Nephron (organoid): ENCODE measurements around the gene C1QTNF4.

Experiments
- H3K27ac Mint-ChIP-seq, 3 experiments: 2 replicates each; pipeline ENCODE4 v1.8.0; 2020; ENCODE audit warnings: mixed read lengths in 3 of 3, mild to moderate bottlenecking in 2 of 3, moderate library complexity in 1 of 3
- H3K27me3 Mint-ChIP-seq: 2 replicates; pipeline ENCODE4 v1.8.0; 2021; ENCODE audit warnings: low read depth, mild to moderate bottlenecking, moderate library complexity, mixed read lengths
- H3K36me3 Mint-ChIP-seq: 2 replicates; pipeline ENCODE4 v1.8.0; 2020; ENCODE audit warnings: low read depth, mixed read lengths
- H3K4me1 Mint-ChIP-seq: 2 replicates; pipeline ENCODE4 v1.8.0; 2020; ENCODE audit warnings: mixed read lengths
- H3K4me3 Mint-ChIP-seq, 3 experiments: 2 replicates each; pipeline ENCODE4 v1.8.0; 2020; ENCODE audit warnings: mild to moderate bottlenecking in 3 of 3, mixed read lengths in 3 of 3, moderate library complexity in 2 of 3
- H3K9me3 Mint-ChIP-seq: 2 replicates; pipeline ENCODE4 v1.8.0; 2020; ENCODE audit warnings: mixed read lengths
- CTCF ChIP-seq, 3 experiments: fragments of 200-600 bp; sonication (generic); IDR thresholded peaks; one replicate each; pipeline ENCODE4 v1.5.0; 2021; ENCODE audit warnings: antibody characterized with exemption in 3 of 3; ENCODE audit not compliant: unreplicated experiment in 3 of 3

C1QTNF4 gene

DNA sequence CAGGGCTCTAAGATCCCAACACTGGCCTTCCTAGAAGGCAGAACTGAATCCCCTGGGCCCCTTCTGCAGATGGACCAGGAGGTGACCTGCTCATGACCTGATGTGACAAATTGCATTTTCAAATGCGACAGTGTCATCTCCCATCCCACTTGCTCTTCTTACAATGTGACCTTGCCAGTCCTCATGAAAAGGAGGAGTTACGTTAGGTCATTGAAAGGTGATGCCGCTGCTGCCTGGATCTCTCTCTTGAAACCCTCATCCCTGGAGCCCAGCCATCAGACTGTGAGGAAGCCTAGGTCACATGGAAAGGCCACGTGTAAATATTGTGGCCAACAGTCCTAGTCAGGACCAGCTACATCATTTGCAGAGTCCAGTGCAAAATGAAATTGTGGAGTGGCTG lies 5.7 kb upstream of the C1QTNF4 start:
- Mint-ChIP-seq H3K27me3 (peaks cover 14% of the 10 kb centered on the region), H3K4me1 (peaks cover 5% of the 10 kb centered on the region), H3K4me3 (no peak overlapping the region), H3K27ac (no peak overlapping the region), H3K36me3 (no peaks in the 10 kb centered on the region), H3K9me3 (no peaks in the 10 kb centered on the region)
- no peak for TF ChIP-seq CTCF (IDR thresholded peaks at IDR 0.05; ENCODE audit: unreplicated experiment in 3 of 3)

DNA sequence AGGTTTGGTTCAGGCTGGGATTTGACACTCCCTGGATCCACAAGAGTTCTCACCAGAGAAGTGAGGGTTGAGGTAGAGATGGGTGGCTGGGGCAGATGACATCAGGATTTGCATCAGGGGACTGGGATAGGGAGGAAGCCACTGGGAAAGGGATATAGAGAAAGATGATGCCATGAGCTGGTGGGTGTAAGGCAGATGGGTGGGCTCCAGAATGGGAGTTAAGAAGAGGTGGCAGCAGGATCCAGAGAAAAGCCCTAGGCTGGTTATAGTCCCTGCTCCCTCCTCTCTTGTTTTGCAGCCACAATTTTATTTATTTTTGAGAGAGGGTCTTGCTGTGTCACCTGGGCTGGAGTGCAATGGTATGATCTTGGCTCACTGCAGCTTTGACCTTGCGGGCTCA lies 1.8 kb upstream of the C1QTNF4 start:
- no peak for TF ChIP-seq CTCF (IDR thresholded peaks at IDR 0.05; ENCODE audit: unreplicated experiment in 3 of 3)
- Mint-ChIP-seq H3K9me3 (no peaks in the 10 kb centered on the region), H3K4me1 (peaks cover 21% of the 10 kb centered on the region), H3K27me3 (peaks cover 33% of the 10 kb centered on the region), H3K27ac (no peak overlapping the region), H3K4me3 (peak overlapping the region in 1 of 3 experiments; percentile 19), H3K36me3 (no peaks in the 10 kb centered on the region)

DNA sequence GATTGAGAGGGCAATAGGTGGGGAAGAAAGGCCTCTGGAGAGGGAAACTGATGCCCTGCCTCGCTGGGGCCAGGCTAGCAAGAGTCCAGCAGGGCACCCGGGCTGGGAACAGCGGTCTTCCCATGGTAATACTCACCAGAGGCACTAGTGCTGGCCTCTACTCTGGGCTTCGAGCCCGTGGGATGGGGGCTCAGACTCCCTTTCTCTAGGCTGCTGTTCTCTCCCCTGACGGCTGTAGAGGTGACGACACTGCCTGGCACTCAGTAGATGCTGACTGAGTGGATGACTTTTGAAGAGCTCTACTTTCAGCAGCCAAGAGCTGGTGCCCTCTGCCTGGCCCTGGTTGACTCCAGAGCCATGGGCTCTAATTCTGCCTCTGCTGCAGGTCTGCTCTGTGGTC lies 818 bp upstream of the C1QTNF4 start:
- Mint-ChIP-seq H3K27me3 (peaks cover 32% of the 10 kb centered on the region), H3K4me3 (peak overlapping the region in 2 of 3 experiments; percentile 75 to 76), H3K36me3 (no peaks in the 10 kb centered on the region), H3K27ac (no peak overlapping the region), H3K4me1 (peaks cover 21% of the 10 kb centered on the region), H3K9me3 (no peaks in the 10 kb centered on the region)
- TF ChIP-seq CTCF (IDR thresholded peaks at IDR 0.05; ENCODE audit: unreplicated experiment in 3 of 3), result no peak

DNA sequence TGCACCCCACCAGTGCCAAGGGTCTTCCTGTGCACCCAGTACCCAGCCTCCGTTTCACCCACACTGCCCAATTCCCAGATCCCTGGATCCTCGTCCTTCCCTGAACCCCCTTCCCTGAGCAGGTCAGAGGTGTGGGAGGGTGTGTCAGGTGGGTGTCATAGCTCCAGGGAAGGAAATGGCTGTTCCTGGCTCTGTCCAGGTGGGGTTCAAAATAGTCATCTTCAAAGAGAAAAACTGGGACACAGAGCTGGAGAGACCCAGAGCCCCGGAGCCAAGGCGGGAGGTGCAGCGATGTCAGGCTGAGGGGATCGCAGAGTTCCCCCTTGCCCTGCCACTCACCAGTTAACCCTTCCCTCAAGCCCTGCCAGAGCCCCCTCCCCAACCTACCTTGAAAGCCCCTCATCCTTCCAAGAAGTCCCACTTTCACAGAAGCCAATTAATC lies 698 bp downstream of the C1QTNF4 start:
- Mint-ChIP-seq H3K4me1 (peaks cover 22% of the 10 kb centered on the region), H3K27me3 (peaks cover 26% of the 10 kb centered on the region), H3K4me3 (peak overlapping the region; percentile 79 to 84 (median 82)), H3K27ac (no peak overlapping the region), H3K9me3 (no peaks in the 10 kb centered on the region), H3K36me3 (peaks cover 6% of the 10 kb centered on the region)
- TF ChIP-seq CTCF (IDR thresholded peaks at IDR 0.05; ENCODE audit: unreplicated experiment in 3 of 3), result no peak

- TF ChIP-seq CTCF (IDR thresholded peaks at IDR 0.05; ENCODE audit: unreplicated experiment in 3 of 3), result no peak
- H3K4me1 Mint-ChIP-seq, result peaks cover 28% of the 10 kb centered on the region
- H3K4me3 Mint-ChIP-seq, result peak overlapping the region; percentile 79 to 84 (median 82)
- no peak overlapping the region for H3K27ac Mint-ChIP-seq
- peaks cover 6% of the 10 kb centered on the region for H3K36me3 Mint-ChIP-seq
- H3K27me3 Mint-ChIP-seq, result peaks cover 29% of the 10 kb centered on the region
- H3K9me3 Mint-ChIP-seq, result no peaks in the 10 kb centered on the region
Measured at GRCh38 chr11:47592970-47593369, 1.2 kb downstream of the C1QTNF4 start.

DNA sequence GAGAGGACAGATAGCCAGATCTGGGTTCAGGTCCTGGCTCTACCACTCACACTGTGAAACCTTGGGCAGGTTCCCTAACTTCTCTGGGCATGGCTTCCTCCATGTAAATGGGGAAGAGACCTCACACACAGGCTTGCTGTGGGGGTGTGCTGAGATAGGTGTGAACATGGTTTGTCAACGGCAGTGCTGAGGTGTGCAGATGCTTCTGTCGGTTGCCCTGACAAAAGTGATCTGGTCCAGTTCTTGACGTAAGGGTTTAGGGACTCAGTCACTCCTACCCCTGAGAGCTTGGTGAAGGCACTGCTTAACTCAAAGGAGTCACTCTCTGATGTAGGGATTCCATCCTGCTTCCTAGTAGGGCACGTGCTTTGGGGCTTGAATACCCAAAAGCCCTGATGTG lies 2.0 kb downstream of the C1QTNF4 start:
- Mint-ChIP-seq H3K9me3 (no peaks in the 10 kb centered on the region), H3K4me1 (peaks cover 29% of the 10 kb centered on the region), H3K36me3 (peaks cover 6% of the 10 kb centered on the region), H3K4me3 (peak overlapping the region; percentile 68 to 79 (median 77)), H3K27me3 (peaks cover 29% of the 10 kb centered on the region), H3K27ac (peak overlapping the region; percentile 44 to 75 (median 62))
- no peak for TF ChIP-seq CTCF (IDR thresholded peaks at IDR 0.05; ENCODE audit: unreplicated experiment in 3 of 3)
